CD14-positive monocyte (primary cell): ENCODE data around the gene TSEN54. TPM values are rescaled to one million over a fixed set of nuclear protein-coding genes. Genes with fewer than 3 reads are reported as not detected.

Source experiments
- DNase-seq, 3 donors: peaks; one replicate each; pipeline ENCODE4 v3.0.0-alpha.2; 2011 to 2022
- H2AFZ ChIP-seq: 2 replicates; pipeline ENCODE4 v1.6.0; 2012; ENCODE audit warnings: mild to moderate bottlenecking, low read depth, low read length, inconsistent platforms; ENCODE audit not compliant: insufficient read depth, poor library complexity, severe bottlenecking
- H3K27ac ChIP-seq, 2 donors: 1 replicate in 1 of 2; 2 replicates in 1 of 2; pipeline ENCODE4 v1.5.1; 2012 to 2013; ENCODE audit warnings: low read length in 2 of 2, control low read depth in 1 of 2, inconsistent platforms in 1 of 2, low read depth in 1 of 2, mild to moderate bottlenecking in 1 of 2
- H3K27me3 ChIP-seq, 2 donors: one replicate each; pipeline versions ENCODE4 v1.6.0 to v1.6.1; 2011 to 2013; ENCODE audit warnings: low read length in 2 of 2; ENCODE audit not compliant: control insufficient read depth in 2 of 2, insufficient read depth in 2 of 2
- H3K36me3 ChIP-seq, 2 donors: replicated peaks in 1 of 2; 1 replicate in 1 of 2; 2 replicates in 1 of 2; pipeline versions ENCODE4 v1.5.1 to v1.6.1; 2012 to 2013; ENCODE audit warnings: low read length in 2 of 2, control low read depth in 1 of 2, inconsistent platforms in 1 of 2, mild to moderate bottlenecking in 1 of 2; ENCODE audit not compliant: insufficient read depth in 2 of 2, control insufficient read depth in 1 of 2
- H3K4me1 ChIP-seq, 2 donors: 1 replicate in 1 of 2; 2 replicates in 1 of 2; pipeline versions ENCODE4 v1.5.1 to v1.6.1; 2012 to 2013; ENCODE audit warnings: low read length in 2 of 2, control low read depth in 1 of 2, inconsistent platforms in 1 of 2, mild to moderate bottlenecking in 1 of 2, moderate library complexity in 1 of 2; ENCODE audit not compliant: insufficient read depth in 2 of 2, control insufficient read depth in 1 of 2
- H3K4me2 ChIP-seq: replicated peaks from 2 replicates; pipeline ENCODE3; 2012; ENCODE audit warnings: low read length, moderate library complexity, mild to moderate bottlenecking; ENCODE audit not compliant: poor library complexity, severe bottlenecking; ENCODE audit errors: extremely low read depth
- H3K4me3 ChIP-seq, 3 experiments: fragments of 200-600 bp in 1 of 3; sonication (generic) in 1 of 3; replicated peaks in 1 of 3; 1 replicate in 2 of 3; 2 replicates in 1 of 3; pipeline ENCODE4 v1.5.1; 2011 to 2013; ENCODE audit warnings: low read length in 3 of 3, mild to moderate bottlenecking in 3 of 3, control low read depth in 2 of 3, low read depth in 2 of 3, inconsistent platforms in 1 of 3, moderate library complexity in 1 of 3
- H3K79me2 ChIP-seq: 2 replicates; pipeline ENCODE4 v1.6.0; 2012; ENCODE audit warnings: mild to moderate bottlenecking, control low read depth, inconsistent platforms, low read length, moderate library complexity; ENCODE audit not compliant: insufficient read depth
- H3K9ac ChIP-seq: 2 replicates; pipeline ENCODE4 v1.6.0; 2017; ENCODE audit warnings: low read length, mild to moderate bottlenecking; ENCODE audit not compliant: insufficient read depth, poor library complexity, severe bottlenecking
- H3K9me3 ChIP-seq, 2 donors: replicated peaks in 1 of 2; 1 replicate in 1 of 2; 2 replicates in 1 of 2; pipeline versions ENCODE4 v1.5.1 to v1.6.1; 2012 to 2013; ENCODE audit warnings: low read length in 2 of 2, control low read depth in 1 of 2; ENCODE audit not compliant: control insufficient read depth in 1 of 2, insufficient read depth in 1 of 2
- H4K20me1 ChIP-seq: 2 replicates; pipeline ENCODE4 v1.6.0; 2012; ENCODE audit warnings: mild to moderate bottlenecking, low read length, control low read depth, moderate library complexity; ENCODE audit not compliant: insufficient read depth
- H3K27ac Mint-ChIP-seq, 7 donors: one replicate each; pipeline ENCODE4 v1.8.0; 2020; ENCODE audit warnings: mild to moderate bottlenecking in 7 of 7, mixed read lengths in 7 of 7, moderate library complexity in 6 of 7, inconsistent platforms in 2 of 7
- H3K27me3 Mint-ChIP-seq, 3 donors: one replicate each; pipeline ENCODE4 v1.8.0; 2021 to 2022; ENCODE audit warnings: low read depth in 3 of 3, mild to moderate bottlenecking in 3 of 3, mixed read lengths in 3 of 3, moderate library complexity in 3 of 3, inconsistent platforms in 1 of 3
- H3K36me3 Mint-ChIP-seq, 2 donors: one replicate each; pipeline ENCODE4 v1.8.0; 2020; ENCODE audit warnings: mixed read lengths in 2 of 2, inconsistent platforms in 1 of 2, mild to moderate bottlenecking in 1 of 2
- H3K4me1 Mint-ChIP-seq: one replicate; pipeline ENCODE4 v1.8.0; 2020; ENCODE audit warnings: mild to moderate bottlenecking, mixed read lengths
- H3K4me3 Mint-ChIP-seq, 2 donors: one replicate each; pipeline ENCODE4 v1.8.0; 2020; ENCODE audit warnings: mild to moderate bottlenecking in 2 of 2, mixed read lengths in 2 of 2, moderate library complexity in 1 of 2
- H3K9me3 Mint-ChIP-seq, 7 donors: one replicate each; pipeline ENCODE4 v1.8.0; 2020 to 2022; ENCODE audit warnings: mixed read lengths in 7 of 7, mild to moderate bottlenecking in 6 of 7, moderate library complexity in 6 of 7, inconsistent platforms in 2 of 7
- WGBS: methylation state at CpG from one replicate; pipeline ENCODE4 v1.1.5; 2013; ENCODE audit warnings: missing lambda C conversion rate; ENCODE audit not compliant: insufficient coverage; 5-methylcytosine and 5-hydroxymethylcytosine counted together
- intact Hi-C, 2 donors: fragments of 100-400 bp; cut with micrococcal nuclease; formaldehyde crosslinking; loops; one replicate each; pipeline versions ENCODE4 v1.15.0 to v1.15.1; 2023
- polyA plus RNA-seq, 3 donors: library from polyadenylated mRNA; depleted of rRNA in 1 of 3; unstranded in 2 of 3; stranded (reverse) in 1 of 3; fragments of 300-500 nt in 2 of 3; fragments of >200 nt in 1 of 3; fragmentation: Illumina TruSeq in 2 of 3; gene quantifications; 1 replicate in 2 of 3; 2 replicates in 1 of 3; pipeline ENCODE4 v1.2.3, GENCODE V29; 2012 to 2021
- TF ChIP-seq, protein P1 (sequence below): fragments of 200-600 bp; IDR thresholded peaks from one replicate; pipeline ENCODE4 v1.8.0; 2022; ENCODE audit warnings: antibody characterized with exemption, mild to moderate bottlenecking

Gene TSEN54
- polyA plus RNA-seq, 3 donors, result 10.3 to 13.6 (median 11.8) TPM

- no peak overlapping the region for H3K9ac ChIP-seq
- H3K4me3 Mint-ChIP-seq, result no peak overlapping the region
- no peak overlapping the region for H2AFZ ChIP-seq
- no peak overlapping the region for H3K27ac ChIP-seq
- H3K27me3 Mint-ChIP-seq, result peaks cover 0 to 5% (median 0%) of the 10 kb centered on the region in 3 donors
- H3K4me1 Mint-ChIP-seq, result no peaks in the 10 kb centered on the region
- H3K27me3 ChIP-seq, result no peaks in the 10 kb centered on the region
- H3K36me3 ChIP-seq, result no peaks in the 10 kb centered on the region
- H3K4me1 ChIP-seq, result no peaks in the 10 kb centered on the region
- no peaks in the 10 kb centered on the region for H3K36me3 Mint-ChIP-seq
- no peak overlapping the region for H3K27ac Mint-ChIP-seq
- intact Hi-C loops, result no loop called here
- H3K4me3 ChIP-seq, result no peak overlapping the region
- DNase-seq, result no peak
- no peaks in the 10 kb centered on the region for H4K20me1 ChIP-seq
- H3K9me3 ChIP-seq, result no peaks in the 10 kb centered on the region
- 88% methylated on average over 15 of the region's 22 CpGs for WGBS
- peaks cover 0 to under 1% (median 0%) of the 10 kb centered on the region in 7 donors for H3K9me3 Mint-ChIP-seq
- no peaks in the 10 kb centered on the region for H3K79me2 ChIP-seq
- H3K4me2 ChIP-seq, result no peak overlapping the region
- TF ChIP-seq, protein P1, sequence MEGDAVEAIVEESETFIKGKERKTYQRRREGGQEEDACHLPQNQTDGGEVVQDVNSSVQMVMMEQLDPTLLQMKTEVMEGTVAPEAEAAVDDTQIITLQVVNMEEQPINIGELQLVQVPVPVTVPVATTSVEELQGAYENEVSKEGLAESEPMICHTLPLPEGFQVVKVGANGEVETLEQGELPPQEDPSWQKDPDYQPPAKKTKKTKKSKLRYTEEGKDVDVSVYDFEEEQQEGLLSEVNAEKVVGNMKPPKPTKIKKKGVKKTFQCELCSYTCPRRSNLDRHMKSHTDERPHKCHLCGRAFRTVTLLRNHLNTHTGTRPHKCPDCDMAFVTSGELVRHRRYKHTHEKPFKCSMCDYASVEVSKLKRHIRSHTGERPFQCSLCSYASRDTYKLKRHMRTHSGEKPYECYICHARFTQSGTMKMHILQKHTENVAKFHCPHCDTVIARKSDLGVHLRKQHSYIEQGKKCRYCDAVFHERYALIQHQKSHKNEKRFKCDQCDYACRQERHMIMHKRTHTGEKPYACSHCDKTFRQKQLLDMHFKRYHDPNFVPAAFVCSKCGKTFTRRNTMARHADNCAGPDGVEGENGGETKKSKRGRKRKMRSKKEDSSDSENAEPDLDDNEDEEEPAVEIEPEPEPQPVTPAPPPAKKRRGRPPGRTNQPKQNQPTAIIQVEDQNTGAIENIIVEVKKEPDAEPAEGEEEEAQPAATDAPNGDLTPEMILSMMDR, result no peak
Observed at GRCh38 chr17:75549246-75550138, 33.2 kb downstream of the TSEN54 start.

- H3K27ac ChIP-seq, result no peak overlapping the region
Observed at GRCh38 chr17:75550139-75550465, 33.8 kb downstream of the TSEN54 start.

More at GRCh38 chr17:75550139-75550465, 33.8 kb downstream of the TSEN54 start:
- Mint-ChIP-seq H3K4me3 (no peak overlapping the region), H3K4me1 (no peaks in the 10 kb centered on the region), H3K27ac (no peak overlapping the region), H3K36me3 (no peaks in the 10 kb centered on the region), H3K9me3 (peaks cover 0 to 2% (median 0%) of the 10 kb centered on the region in 7 donors), H3K27me3 (peaks cover 0 to 5% (median 0%) of the 10 kb centered on the region in 3 donors)
- Histone ChIP-seq H3K4me2 (no peak overlapping the region), H4K20me1 (no peaks in the 10 kb centered on the region), H3K27me3 (no peaks in the 10 kb centered on the region), H3K36me3 (no peaks in the 10 kb centered on the region), H3K9me3 (no peaks in the 10 kb centered on the region), H3K79me2 (no peaks in the 10 kb centered on the region), H3K9ac (no peak overlapping the region), H3K4me1 (no peaks in the 10 kb centered on the region), H2AFZ (no peak overlapping the region), H3K4me3 (no peak overlapping the region)
- intact Hi-C loops, result no loop called here
- WGBS, result 96% methylated on average over 4 of the region's 4 CpGs
- no peak for DNase-seq
- TF ChIP-seq, protein P1, result no peak
